HPDE6-E6E7 (cell line): ENCODE measurements around the gene SMPX.
A peak's percentile ranks its signal among the peaks of the same experiment; 100 is the strongest.

ENCODE experiments used
- DNase-seq: peaks from one replicate; pipeline ENCODE4 v3.0.0; 2011; ENCODE audit warnings: missing footprints; ENCODE audit errors: extremely low spot score

Gene SMPX

GRCh38 chrX:21711848-21712197, 46.1 kb downstream of the SMPX start:
- DNase-seq: no peak

- no peak for DNase-seq
Measured at GRCh38 chrX:21711129-21711847, 46.6 kb downstream of the SMPX start.

GRCh38 chrX:21708116-21708515, 49.8 kb downstream of the SMPX start:
- DNase-seq: no peak

- DNase-seq: no peak
Measured at GRCh38 chrX:21705225-21705624, 52.7 kb downstream of the SMPX start.

- DNase-seq: no peak
Measured at GRCh38 chrX:21702725-21703124, 55.2 kb downstream of the SMPX start.

GRCh38 chrX:21700967-21701366, 56.9 kb downstream of the SMPX start:
- DNase-seq: no peak

GRCh38 chrX:21700275-21700674, 57.6 kb downstream of the SMPX start:
- no peak for DNase-seq

- DNase-seq: no peak
Measured at GRCh38 chrX:21699136-21699535, 58.8 kb downstream of the SMPX start.

GRCh38 chrX:21698272-21698671, 59.6 kb downstream of the SMPX start:
- DNase-seq: no peak

- no peak for DNase-seq
Measured at GRCh38 chrX:21691512-21692018, 66.4 kb downstream of the SMPX start.

- DNase-seq: no peak
Measured at GRCh38 chrX:21683941-21684340, 74.0 kb downstream of the SMPX start.

GRCh38 chrX:21678048-21678612, 79.8 kb downstream of the SMPX start:
- no peak for DNase-seq

- no peak for DNase-seq
Measured at GRCh38 chrX:21675931-21676330, 82.0 kb downstream of the SMPX start.

GRCh38 chrX:21674430-21675186, 83.3 kb downstream of the SMPX start:
- no peak for DNase-seq

GRCh38 chrX:21666679-21667078, 91.2 kb downstream of the SMPX start:
- DNase-seq: no peak

- no peak for DNase-seq
Measured at GRCh38 chrX:21666252-21666651, 91.7 kb downstream of the SMPX start.

- no peak for DNase-seq
Measured at GRCh38 chrX:21662761-21663160, 95.2 kb downstream of the SMPX start.

GRCh38 chrX:21661316-21661715, 96.6 kb downstream of the SMPX start:
- peak; percentile 11 for DNase-seq

GRCh38 chrX:21660156-21660555, 97.8 kb downstream of the SMPX start:
- no peak for DNase-seq

- no peak for DNase-seq
Measured at GRCh38 chrX:21659320-21659719, 98.6 kb downstream of the SMPX start.

GRCh38 chrX:21658746-21659145, 99.2 kb downstream of the SMPX start:
- DNase-seq: no peak

- DNase-seq: no peak
Measured at GRCh38 chrX:21658152-21658737, 99.7 kb downstream of the SMPX start, which contains the start of gene KLHL34. Gene KLHL34 (minus strand): TSS chrX:21658330. CDS start chrX:21657788, 542 bp downstream.
